Mesenteric fat pad (tissue), 1 donor: ENCODE measurements around the gene SGPP1. TPM values are rescaled to one million over a fixed set of nuclear protein-coding genes. Genes with fewer than 3 reads are reported as not detected.
A peak's percentile ranks its signal among the peaks of the same experiment; 100 is the strongest.
"Not testable (repeated sequence)": the region's sequence is repeated elsewhere in the genome, so short reads cannot be mapped to it uniquely, and the experiment has no call there.

Source experiments
- DNase-seq: peaks from one replicate; pipeline ENCODE4 v3.0.0-alpha.2; 2020; ENCODE audit warnings: low spot score
- long read RNA-seq: library from polyadenylated mRNA; unstranded; transcript quantifications from one replicate; pipeline ENCODE4 v2.0.0, GENCODE V29; 2020
- total RNA-seq: library from RNA; stranded (reverse); fragmentation: NEBNext Ultra II Directional; extraction: Animal tissue kit (Norgen Biotek cat#: 25700); gene quantifications from one replicate; pipeline ENCODE4 v1.2.1, GENCODE V29; 2021
- donor health status: DM: yes; HTN: yes; CAD: no.

The SGPP1 gene, protein sequence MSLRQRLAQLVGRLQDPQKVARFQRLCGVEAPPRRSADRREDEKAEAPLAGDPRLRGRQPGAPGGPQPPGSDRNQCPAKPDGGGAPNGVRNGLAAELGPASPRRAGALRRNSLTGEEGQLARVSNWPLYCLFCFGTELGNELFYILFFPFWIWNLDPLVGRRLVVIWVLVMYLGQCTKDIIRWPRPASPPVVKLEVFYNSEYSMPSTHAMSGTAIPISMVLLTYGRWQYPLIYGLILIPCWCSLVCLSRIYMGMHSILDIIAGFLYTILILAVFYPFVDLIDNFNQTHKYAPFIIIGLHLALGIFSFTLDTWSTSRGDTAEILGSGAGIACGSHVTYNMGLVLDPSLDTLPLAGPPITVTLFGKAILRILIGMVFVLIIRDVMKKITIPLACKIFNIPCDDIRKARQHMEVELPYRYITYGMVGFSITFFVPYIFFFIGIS
- 20.2 TPM for total RNA-seq
- long read RNA-seq, partial matches to known transcripts: 0 of 4 reads
- long read RNA-seq, other reads (novel, unspliced or antisense): 3 of 4 reads

GRCh38 chr14:63727736-63728728, at the start of gene SGPP1:
Gene SGPP1 (minus strand): TSS chr14:63728065. CDS start chr14:63727944, 121 bp downstream.
- peak; percentile 92 for DNase-seq

- DNase-seq: no peak
Observed at GRCh38 chr14:63777024-63777423, 49.2 kb upstream of the SGPP1 start.

DNA sequence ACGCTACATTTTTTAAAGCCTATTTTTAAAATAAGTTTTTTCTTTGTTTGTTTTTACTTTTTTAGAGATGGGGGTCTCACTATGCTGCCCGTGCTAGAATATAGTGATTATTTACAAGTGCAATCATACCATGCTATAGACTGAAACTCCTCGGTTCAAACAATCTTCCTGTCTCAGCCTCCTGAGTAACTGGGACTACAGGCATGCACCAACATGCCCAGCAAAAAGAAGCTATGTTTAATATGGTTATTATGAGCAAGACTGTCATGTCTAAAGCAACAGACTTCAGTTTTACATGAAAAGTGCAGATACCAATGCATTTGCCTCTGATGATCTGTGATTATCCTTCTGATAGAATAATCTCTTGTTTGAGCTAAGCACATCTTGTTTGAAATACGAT, 45.6 kb upstream of the SGPP1 start:
- no peak for DNase-seq

DNA sequence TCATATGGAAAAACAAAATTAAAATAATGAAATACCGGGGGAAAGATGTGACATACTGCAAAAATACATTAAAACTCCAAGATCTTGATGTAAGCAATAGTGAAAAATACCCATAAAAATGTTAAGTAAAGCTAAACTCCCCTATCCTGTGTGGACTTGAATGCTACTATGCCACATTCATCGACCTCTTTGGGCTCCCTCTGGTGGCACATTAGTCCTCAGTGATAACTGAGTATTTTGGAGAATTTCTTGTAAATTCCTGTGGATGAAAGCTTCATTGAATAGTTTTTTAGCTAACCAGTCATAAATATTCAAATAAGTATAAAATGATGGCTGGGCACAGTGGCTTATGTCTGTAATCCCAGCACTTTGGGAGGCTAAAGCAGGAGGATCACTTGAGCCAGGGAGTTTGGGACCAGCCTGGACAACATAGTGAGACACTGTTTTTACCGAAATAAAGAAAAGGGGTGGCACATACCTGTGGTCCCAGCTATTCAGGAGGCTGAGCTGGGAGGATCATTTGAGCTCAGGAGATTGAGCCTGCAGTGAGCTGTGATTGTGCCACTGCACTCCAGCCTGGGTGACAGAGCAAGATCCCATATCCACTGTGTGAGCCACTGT, 42.4 kb upstream of the SGPP1 start:
- no peak for DNase-seq

DNA sequence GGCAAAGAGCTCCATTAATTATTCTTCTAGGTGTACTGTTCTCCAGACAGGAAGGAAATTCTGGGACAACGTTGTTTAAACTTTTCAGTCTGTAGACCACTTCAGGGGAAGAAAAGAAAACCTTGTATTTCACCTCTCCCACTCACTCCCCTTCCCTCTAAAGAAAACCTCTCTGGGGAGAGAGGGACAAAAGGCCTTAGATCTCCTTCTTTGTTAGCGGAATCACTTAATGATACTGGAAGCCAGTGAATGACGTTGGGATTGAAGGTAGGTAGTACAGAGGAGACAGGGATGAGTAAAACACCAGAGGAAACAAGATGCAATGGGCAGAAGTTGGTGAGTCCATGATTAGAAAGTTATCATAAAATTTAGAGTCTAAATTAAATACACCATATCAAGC, 38.7 kb upstream of the SGPP1 start:
- DNase-seq: no peak

DNA sequence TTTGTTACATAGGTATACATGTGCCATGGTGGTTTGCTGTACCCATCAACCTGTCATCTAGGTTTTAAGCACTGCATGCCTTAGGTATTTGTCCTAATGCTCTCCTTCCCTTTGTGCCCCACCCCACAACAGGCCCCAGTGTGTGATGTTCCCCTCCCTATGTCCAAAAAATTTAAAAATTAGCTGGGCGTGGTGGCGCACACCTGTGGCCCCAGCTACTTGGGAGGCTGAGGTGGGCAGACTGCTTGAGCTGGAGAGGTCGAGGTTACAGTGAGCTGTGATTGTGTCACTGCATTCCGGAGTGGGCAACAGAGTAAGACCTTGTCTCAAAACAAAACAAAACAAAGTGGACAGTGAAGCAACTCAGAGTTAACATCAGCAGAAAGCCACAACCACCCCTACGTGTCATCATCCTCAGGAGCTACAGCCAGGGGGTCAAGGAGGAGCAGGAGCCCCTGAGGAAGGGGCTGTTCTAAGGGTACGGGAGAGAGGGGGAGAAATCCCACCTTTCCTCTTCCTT, 36.8 kb upstream of the SGPP1 start:
- no peak for DNase-seq

DNA sequence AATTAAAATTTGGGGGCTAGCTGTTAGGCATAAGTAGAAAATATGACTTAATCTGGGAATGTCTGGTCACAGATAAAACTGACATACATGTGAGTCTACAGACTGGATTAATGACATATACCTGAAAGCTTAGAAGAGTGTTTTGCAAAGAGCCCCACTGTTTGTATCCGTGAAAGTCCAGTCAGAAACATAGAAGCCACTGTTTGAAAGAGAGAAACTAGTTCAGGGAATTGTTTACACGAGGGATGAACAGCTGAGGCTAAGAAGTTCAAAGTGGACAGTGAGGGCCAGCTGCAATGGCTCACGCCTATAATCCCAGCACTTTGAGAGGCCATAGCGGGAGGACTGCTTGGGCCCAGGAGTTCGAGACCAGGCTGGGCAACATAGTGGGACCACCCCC, 36.2 kb upstream of the SGPP1 start:
- DNase-seq: no peak

DNA sequence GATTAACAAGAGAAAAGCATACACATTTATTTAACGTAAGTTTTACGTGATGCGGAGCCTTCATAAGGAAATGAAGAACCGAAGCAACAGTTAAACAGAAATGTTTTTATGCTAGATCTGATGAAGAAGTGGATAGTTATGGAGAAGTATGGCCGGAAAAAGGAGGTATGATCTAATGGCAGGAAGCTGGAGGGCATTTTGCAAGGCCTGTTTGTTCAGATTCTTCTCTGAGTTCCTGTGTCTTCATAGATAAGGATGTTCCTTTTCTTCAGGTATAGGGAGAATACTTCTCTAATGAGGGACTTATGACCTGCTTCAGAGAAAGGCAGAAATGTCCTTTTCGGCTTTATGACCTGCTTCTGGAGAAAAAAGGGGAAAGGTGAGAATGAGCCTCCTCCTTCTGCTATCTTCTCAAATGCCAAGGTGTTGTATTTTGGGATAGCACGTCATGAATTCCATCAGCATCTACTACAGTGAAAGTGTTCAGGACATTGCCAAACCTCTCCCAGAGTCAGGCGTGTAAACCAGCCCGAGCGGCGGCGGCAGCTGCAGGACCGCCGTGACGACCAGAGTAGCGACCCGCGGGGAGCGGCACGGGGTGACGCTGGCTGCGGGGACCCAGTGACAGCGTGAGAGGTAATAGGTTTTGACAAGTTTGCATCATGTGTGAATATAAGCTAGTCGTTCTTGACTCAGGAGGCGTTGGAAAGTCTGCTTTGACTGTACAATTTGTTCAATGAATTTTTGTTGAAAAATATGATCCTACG, 33.7 kb upstream of the SGPP1 start:
- DNase-seq: no peak

DNA sequence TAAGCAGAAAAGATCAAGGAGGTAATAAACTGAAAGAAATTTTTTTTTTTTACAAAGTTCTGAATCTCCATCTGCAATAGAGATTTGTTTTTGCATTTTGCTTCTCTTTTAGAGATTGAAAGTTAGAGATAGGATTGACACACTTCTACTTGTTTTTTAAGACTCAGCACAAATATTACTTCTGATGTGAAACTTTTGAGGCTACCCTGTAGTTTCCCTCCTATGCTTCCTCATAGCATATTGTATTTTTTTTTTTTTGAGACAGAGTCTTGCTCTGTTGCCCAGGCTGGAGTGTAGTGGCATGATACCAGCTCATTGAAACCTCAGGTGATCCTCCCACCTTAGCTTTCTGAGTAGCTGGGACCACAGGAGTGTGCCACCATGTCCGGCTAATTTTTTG, 32.1 kb upstream of the SGPP1 start:
- no peak for DNase-seq

- DNase-seq: no peak
Observed at GRCh38 chr14:63759456-63759855, 31.6 kb upstream of the SGPP1 start.

DNA sequence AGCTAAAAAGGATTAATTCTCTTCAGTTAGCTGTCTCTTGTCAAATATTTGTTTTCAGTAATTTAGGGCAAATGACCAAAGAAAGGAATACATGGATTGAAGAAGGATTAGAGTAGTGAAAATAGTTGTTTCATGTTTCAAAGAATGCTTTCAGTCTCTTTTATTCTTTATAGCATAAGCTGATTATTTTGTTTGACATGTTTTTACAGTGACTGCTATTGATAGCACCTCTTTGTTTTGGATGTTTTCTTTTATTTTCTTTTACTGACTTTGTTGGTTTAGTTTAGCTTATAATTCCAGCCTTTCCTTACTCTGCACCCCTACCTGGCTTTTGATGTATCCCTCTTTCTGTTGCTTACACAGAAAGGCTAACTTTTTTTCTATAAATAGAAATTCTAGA, 29.3 kb upstream of the SGPP1 start:
- no peak for DNase-seq

DNA sequence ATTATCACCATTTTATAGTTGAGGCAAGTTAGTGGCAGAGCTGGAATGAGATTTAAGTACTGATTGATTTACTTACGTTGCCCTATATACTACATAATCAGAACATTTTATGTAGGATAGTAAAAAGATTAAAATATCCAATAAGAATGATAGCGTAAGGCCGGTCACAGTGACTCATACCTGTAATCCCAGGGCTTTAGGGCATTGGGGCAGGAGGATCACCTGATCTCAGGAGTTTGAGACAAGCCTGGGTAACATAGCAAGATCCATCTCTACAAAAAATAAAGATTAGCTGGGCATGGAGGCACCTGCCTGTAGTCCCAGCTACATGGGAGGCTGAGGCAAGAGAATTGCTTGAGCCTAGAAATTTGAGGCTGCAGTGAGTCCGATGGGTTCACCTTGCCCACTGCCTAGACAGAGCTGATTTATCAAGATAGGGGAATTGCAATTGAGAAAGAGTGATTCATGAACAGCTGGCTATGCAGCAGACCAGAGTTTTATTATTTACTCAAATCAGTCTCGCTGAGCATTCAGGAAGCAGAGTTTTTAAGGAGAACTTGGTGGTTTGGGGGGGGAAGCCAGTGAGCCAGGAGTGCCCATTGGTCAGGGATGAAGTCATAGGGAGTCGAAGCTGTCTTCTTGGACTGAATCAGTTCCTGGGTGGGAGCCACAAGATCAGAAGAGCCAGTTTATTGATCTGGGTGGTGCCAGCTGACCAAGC, 24.7 kb upstream of the SGPP1 start:
- DNase-seq: no peak

GRCh38 chr14:63751076-63751475, 23.2 kb upstream of the SGPP1 start:
- not testable (repeated sequence) for DNase-seq

DNA sequence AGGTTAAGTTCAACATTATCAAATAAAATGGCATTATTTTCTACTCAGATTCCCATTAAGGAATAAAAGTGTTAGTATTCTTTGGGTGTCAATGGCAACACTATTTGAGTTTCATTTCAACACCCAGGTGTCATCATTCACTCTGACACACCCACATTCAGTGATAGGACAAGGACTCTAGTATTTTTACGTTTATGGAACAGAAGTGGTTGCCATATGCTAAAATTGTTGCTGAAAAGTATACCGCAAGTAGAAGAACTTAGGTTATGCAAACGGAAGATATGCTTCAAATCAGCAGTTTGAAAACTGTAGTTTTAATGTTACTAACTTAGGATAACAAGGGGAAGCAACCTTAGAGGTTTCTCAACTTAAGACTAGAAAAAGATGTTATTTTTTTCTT, 20.0 kb upstream of the SGPP1 start:
- DNase-seq: no peak

DNA sequence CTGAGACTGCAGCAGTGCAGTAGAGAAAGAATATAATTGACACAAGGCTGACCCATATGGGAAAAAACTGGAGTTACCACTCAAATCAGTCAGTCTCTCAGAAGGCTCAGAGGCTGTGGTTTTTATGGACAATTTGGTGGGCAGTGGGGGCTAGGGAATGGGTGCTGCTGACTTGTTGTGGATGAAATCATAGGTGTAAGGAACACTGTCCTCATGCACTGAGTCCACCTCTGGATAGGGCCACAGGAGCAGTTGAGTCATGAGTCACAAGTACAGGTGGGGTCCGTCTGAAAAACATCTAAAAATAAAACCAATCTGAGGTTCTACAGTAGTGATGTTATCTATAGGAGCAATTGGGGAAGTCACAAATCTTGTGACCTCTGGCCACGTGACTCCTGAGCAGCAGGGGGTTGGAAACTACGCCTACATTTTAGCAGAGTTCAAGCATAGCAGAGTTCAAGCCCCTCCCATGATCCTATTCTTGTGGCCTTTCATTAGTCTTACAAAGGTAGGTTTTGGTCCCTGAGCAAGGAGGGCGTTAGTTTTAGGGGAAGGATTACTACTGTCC, 18.1 kb upstream of the SGPP1 start:
- DNase-seq: no peak

DNA sequence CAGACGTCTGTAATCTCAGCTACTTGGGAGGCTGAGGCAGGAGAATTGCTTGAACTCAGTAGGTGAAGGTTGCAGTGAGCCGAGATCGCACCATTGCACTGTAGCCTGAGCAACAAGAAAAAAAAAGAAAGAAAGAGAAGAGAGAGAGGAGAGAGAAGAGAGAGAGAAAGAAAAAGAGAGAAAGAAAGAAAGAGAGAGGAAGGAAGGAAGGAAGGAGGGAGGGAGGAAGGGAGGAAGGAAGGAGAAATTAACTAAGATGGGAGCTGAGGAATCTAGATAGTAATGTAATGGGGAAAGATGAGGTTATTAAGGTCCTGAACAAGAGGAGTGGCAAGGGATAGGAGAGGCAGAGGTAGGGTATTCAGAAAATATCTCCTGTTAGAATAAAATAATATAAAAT, 17.4 kb upstream of the SGPP1 start:
- no peak for DNase-seq

DNA sequence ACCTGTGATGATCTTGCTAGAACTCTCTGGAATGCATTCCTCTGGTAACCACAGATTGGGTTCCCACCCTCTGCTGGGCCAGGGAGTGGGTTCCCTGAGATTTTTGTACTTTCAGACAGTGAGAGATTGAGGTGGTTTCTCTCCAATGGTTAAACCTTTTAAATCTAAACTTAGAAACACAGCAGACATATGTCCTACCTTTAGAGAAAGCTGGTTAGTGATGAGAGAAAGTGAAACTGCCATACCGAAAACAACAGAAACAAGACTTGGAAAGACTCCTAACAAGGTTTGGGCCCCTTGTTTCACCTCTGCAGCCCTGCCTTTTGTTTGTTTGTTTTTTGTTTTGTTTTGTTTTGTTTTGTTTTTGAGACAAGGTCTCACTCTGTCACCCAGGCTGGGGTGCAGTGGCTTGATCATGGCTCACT, 9.7 kb upstream of the SGPP1 start:
- DNase-seq: no peak

DNA sequence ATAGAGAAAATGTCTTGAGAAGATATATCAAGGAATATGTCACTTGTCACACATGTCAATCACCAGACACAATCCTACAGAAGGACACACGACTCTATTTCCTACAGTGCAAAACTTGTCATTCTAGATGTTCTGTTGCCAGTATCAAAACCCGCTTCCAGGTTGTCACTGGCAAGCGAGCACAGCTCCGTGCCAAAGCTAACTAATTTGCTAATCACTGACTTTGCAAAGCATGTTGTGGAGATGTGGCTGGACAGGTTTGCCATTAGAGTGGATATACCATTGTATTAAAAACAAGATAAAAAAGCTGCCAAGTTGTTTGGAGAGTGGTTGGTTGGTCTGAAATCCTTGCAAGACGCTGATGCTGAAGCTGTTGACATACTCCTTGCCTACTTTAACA, 7.9 kb upstream of the SGPP1 start:
- no peak for DNase-seq

DNA sequence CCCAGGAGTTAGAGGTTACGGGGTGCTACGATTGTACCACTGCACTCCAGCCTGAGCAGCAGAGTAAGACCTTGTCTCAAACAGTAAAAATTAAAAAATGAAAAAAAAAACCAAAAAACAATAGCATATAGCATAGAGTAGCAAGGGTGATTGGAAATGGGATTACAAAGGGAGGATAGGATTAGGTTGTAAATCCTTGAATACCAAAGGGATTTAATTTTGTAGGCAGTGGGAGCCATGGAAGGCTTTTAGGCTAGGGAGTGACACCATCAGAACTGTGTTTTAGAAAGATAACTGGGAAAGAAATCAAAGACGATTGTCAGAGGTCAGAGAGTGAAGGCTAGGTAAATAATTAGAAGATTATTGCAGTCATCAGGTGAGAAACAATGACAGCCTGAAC, 2.8 kb upstream of the SGPP1 start:
- no peak for DNase-seq
